Left forelimb (tissue), 1 donor: ENCODE measurements around the gene CYFIP2.

Source experiments
- DNase-seq: peaks from one replicate; pipeline ENCODE4 v3.0.0-alpha.2; 2018; ENCODE audit warnings: low spot score

The CYFIP2 gene

GRCh38 chr5:157324237-157324636 lies 58.3 kb downstream of the CYFIP2 start:
- DNase-seq = no peak

GRCh38 chr5:157326440-157327005 lies 60.6 kb downstream of the CYFIP2 start:
- no peak for DNase-seq

- no peak for DNase-seq
These were observed 61.8 kb downstream of the CYFIP2 start for GRCh38 chr5:157327771-157328170.

- no peak for DNase-seq
These were observed 62.5 kb downstream of the CYFIP2 start for GRCh38 chr5:157328277-157328912.

GRCh38 chr5:157331807-157332206 lies 65.9 kb downstream of the CYFIP2 start:
- no peak for DNase-seq

- DNase-seq = no peak
These were observed 69.9 kb downstream of the CYFIP2 start for GRCh38 chr5:157335534-157336422.

- no peak for DNase-seq
These were observed 70.5 kb downstream of the CYFIP2 start for GRCh38 chr5:157336423-157336744.

GRCh38 chr5:157339409-157339808 lies 73.5 kb downstream of the CYFIP2 start:
- DNase-seq = no peak

GRCh38 chr5:157342822-157343402 lies 77.0 kb downstream of the CYFIP2 start:
- no peak for DNase-seq

GRCh38 chr5:157343842-157344790 lies 78.2 kb downstream of the CYFIP2 start:
- DNase-seq = no peak

GRCh38 chr5:157345067-157345466 lies 79.1 kb downstream of the CYFIP2 start:
- no peak for DNase-seq

GRCh38 chr5:157345485-157345884 lies 79.6 kb downstream of the CYFIP2 start:
- no peak for DNase-seq

- no peak for DNase-seq
These were observed 81.6 kb downstream of the CYFIP2 start for GRCh38 chr5:157347301-157348048.

GRCh38 chr5:157348049-157348400 lies 82.1 kb downstream of the CYFIP2 start:
- DNase-seq = no peak

- no peak for DNase-seq
These were observed 85.2 kb downstream of the CYFIP2 start for GRCh38 chr5:157350939-157351801.

- DNase-seq = no peak
These were observed 85.8 kb downstream of the CYFIP2 start for GRCh38 chr5:157351802-157352092.

GRCh38 chr5:157352756-157353340 lies 86.9 kb downstream of the CYFIP2 start:
- no peak for DNase-seq

- no peak for DNase-seq
These were observed 88.9 kb downstream of the CYFIP2 start for GRCh38 chr5:157354800-157355199.

- DNase-seq = no peak
These were observed 90.7 kb downstream of the CYFIP2 start for GRCh38 chr5:157356576-157356975.

GRCh38 chr5:157357823-157358222 lies 91.9 kb downstream of the CYFIP2 start:
- no peak for DNase-seq
